Endothelial cell of umbilical vein (primary cell): ENCODE measurements around the gene MTTP. TPM values are rescaled to one million over a fixed set of nuclear protein-coding genes. Genes with fewer than 3 reads are reported as not detected.

Experiments used
- BruUV-seq: library from RNA; stranded (reverse); fragments of 400-500 nt; replicated peaks from 2 replicates; lab custom pipeline; 2021; lab: Mats Ljungman, UMichigan
- CTCF ChIA-PET: fragments of 300-600, 350-600 bp; sonication (Branson Sonifier 250); formaldehyde crosslinking; loops from one replicate; lab custom pipeline; 2021; ENCODE audit warnings: antibody characterized with exemption, inconsistent platforms; lab: Charles Lee
- POLR2A ChIA-PET: fragments of 300-600, 350-600 bp; sonication (Branson Sonifier 250); formaldehyde crosslinking; loops from one replicate; lab custom pipeline; 2021; ENCODE audit warnings: antibody characterized with exemption, inconsistent platforms; lab: Charles Lee
- DNase-seq: peaks from one replicate; pipeline ENCODE4 v3.0.0-alpha.2; 2011; ENCODE audit warnings: low read depth, low spot score
- FAIRE-seq: peaks from 2 replicates; lab custom pipeline; 2011; peaks lifted over from hg19 to GRCh38; lab: Jason Lieb, UNC
- H2AFZ ChIP-seq: 2 replicates; pipeline ENCODE4 v1.6.0; 2012; ENCODE audit warnings: low read depth, low read length, control low read depth, inconsistent platforms
- H3K27ac ChIP-seq: 2 replicates; pipeline ENCODE4 v1.5.1; 2011; ENCODE audit warnings: low read depth, mild to moderate bottlenecking, control low read depth, low read length, moderate library complexity; ENCODE audit not compliant: insufficient read depth
- H3K27me3 ChIP-seq, 2 experiments: 2 replicates each; pipeline versions ENCODE4 v1.6.0 to v1.6.1; 2011; ENCODE audit warnings: low read length in 2 of 2, mixed read lengths in 1 of 2; ENCODE audit not compliant: control insufficient read depth in 2 of 2, insufficient read depth in 2 of 2
- H3K36me3 ChIP-seq, 2 experiments: 2 replicates in 1 of 2; 3 replicates in 1 of 2; pipeline ENCODE4 v1.5.1; 2011; ENCODE audit warnings: low read length in 2 of 2, mild to moderate bottlenecking in 1 of 2, moderate library complexity in 1 of 2; ENCODE audit not compliant: control insufficient read depth in 2 of 2, insufficient read depth in 2 of 2; ENCODE audit errors: extremely low read depth in 1 of 2
- H3K4me1 ChIP-seq: 3 replicates; pipeline ENCODE4 v1.5.1; 2011; ENCODE audit warnings: mild to moderate bottlenecking, low read length; ENCODE audit not compliant: control insufficient read depth, insufficient read depth; ENCODE audit errors: extremely low read depth
- H3K4me2 ChIP-seq: 2 replicates; pipeline ENCODE4 v1.6.1; 2011; ENCODE audit warnings: low read length, control low read depth, mixed read lengths; ENCODE audit not compliant: insufficient read depth
- H3K4me3 ChIP-seq, 3 experiments: fragments of 200-600 bp in 1 of 3; sonication (generic), shearing (Covaris generic) in 1 of 3; replicated peaks in 1 of 3; 2 replicates each; pipeline ENCODE4 v1.5.1; 2011 to 2016; ENCODE audit warnings: control low read depth in 3 of 3, low read length in 3 of 3, mild to moderate bottlenecking in 2 of 3, inconsistent platforms in 1 of 3, low read depth in 1 of 3, moderate library complexity in 1 of 3; ENCODE audit not compliant: insufficient read depth in 1 of 3
- H3K79me2 ChIP-seq: 2 replicates; pipeline ENCODE4 v1.6.0; 2012; ENCODE audit warnings: low read length, inconsistent platforms; ENCODE audit not compliant: control insufficient read depth, insufficient read depth
- H3K9ac ChIP-seq: replicated peaks from 2 replicates; pipeline ENCODE3; 2011; ENCODE audit warnings: low read length, control low read depth; ENCODE audit not compliant: insufficient read depth; ENCODE audit errors: extremely low read depth
- H3K9me1 ChIP-seq: replicated peaks from 3 replicates; pipeline ENCODE4 v1.6.0; 2011; ENCODE audit warnings: mild to moderate bottlenecking, low read length; ENCODE audit not compliant: control insufficient read depth, insufficient read depth; ENCODE audit errors: extremely low read depth
- H3K9me3 ChIP-seq: replicated peaks from 2 replicates; pipeline ENCODE4 v1.5.1; 2012; ENCODE audit warnings: low read length, inconsistent platforms; ENCODE audit not compliant: control insufficient read depth, insufficient read depth
- H4K20me1 ChIP-seq: replicated peaks from 2 replicates; pipeline ENCODE3; 2011; ENCODE audit warnings: mild to moderate bottlenecking, low read length; ENCODE audit not compliant: control insufficient read depth, insufficient read depth; ENCODE audit errors: extremely low read depth
- CTCF ChIP-seq, 2 donors: IDR thresholded peaks; 1 replicate in 1 of 2; 2 replicates in 1 of 2; pipeline ENCODE4 v1.5.1; 2011; ENCODE audit warnings: low read length in 2 of 2, mild to moderate bottlenecking in 2 of 2, moderate library complexity in 2 of 2, control low read depth in 1 of 2, inconsistent platforms in 1 of 2, low read depth in 1 of 2; ENCODE audit not compliant: insufficient read depth in 1 of 2; ENCODE audit errors: extremely low read depth in 1 of 2
- EZH2 ChIP-seq: IDR thresholded peaks from 2 replicates; pipeline ENCODE4 v1.6.1; 2012; ENCODE audit warnings: borderline replicate concordance, low read depth, mild to moderate bottlenecking, moderate library complexity, low read length, inconsistent platforms; ENCODE audit not compliant: severe bottlenecking
- FOS ChIP-seq: IDR thresholded peaks from 2 replicates; pipeline ENCODE4 v1.6.1; 2011; ENCODE audit warnings: mild to moderate bottlenecking, low read length, moderate library complexity, borderline replicate concordance; ENCODE audit not compliant: insufficient read depth
- GATA2 ChIP-seq: IDR thresholded peaks from 2 replicates; pipeline ENCODE4 v1.7.0; 2011; ENCODE audit warnings: low read depth, mild to moderate bottlenecking, moderate library complexity, mixed read lengths, low read length; ENCODE audit not compliant: insufficient read length, insufficient read depth
- JUN ChIP-seq: IDR thresholded peaks from 2 replicates; pipeline ENCODE4 v1.6.1; 2011; ENCODE audit warnings: borderline replicate concordance, low read depth; ENCODE audit not compliant: insufficient read length, insufficient read depth
- MAX ChIP-seq: IDR thresholded peaks from 2 replicates; pipeline ENCODE4 v1.6.1; 2011; ENCODE audit not compliant: insufficient read depth, insufficient read length
- MYC ChIP-seq: IDR thresholded peaks from one replicate; pipeline ENCODE4 v1.6.1; 2011; ENCODE audit warnings: mild to moderate bottlenecking, low read depth, low read length
- POLR2A ChIP-seq: IDR thresholded peaks from 2 replicates; pipeline ENCODE4 v1.6.1; 2012; ENCODE audit warnings: low read depth, mild to moderate bottlenecking, control low read depth, low read length
- POLR2AphosphoS5 ChIP-seq: IDR thresholded peaks from 2 replicates; pipeline ENCODE4 v1.6.1; 2012; ENCODE audit warnings: low read depth, mild to moderate bottlenecking, control low read depth, low read length, moderate library complexity; ENCODE audit not compliant: insufficient read depth
- dilution Hi-C: fragments of 300-500 bp; cut with MboI; formaldehyde crosslinking; loops from one replicate; pipeline ENCODE4 v1.15.0; 2019; ENCODE audit warnings: low sequenced_read_pairs; ENCODE audit not compliant: extremely low pct_ligation_motif_present
- intact Hi-C: fragments of 100-400 bp; cut with micrococcal nuclease; formaldehyde crosslinking; loops from one replicate; pipeline ENCODE4 v1.10.0; 2022
- polyA plus RNA-seq, 4 experiments: library from polyadenylated mRNA; depleted of rRNA in 3 of 4; stranded (reverse) in 3 of 4; unstranded in 1 of 4; fragments of >200 nt; gene quantifications; 2 replicates each; pipeline versions ENCODE4 v1.2.1 to v1.2.3, GENCODE V29; 2011 to 2012; ENCODE audit warnings: missing spikeins in 1 of 4
- total RNA-seq: library from RNA; stranded (reverse); gene quantifications from 2 replicates; pipeline ENCODE4 v1.2.3, GENCODE V29; 2021

MTTP gene
- total and polyA plus RNA-seq, 2 donors (not counting 3 experiments of a cell fraction or from before 2014, with no cell fraction given) = not detected

GRCh38 chr4:99552872-99553271 is 21.8 kb upstream of the MTTP start:
- DNase-seq (no peak), FAIRE-seq (no peak)
- ChIA-PET POLR2A (no interaction called here), CTCF (interaction anchor here (1.1 kb wide), 2 partner anchors 8 to 11 kb away, joined by 3 read pairs; partner anchors contain the start of gene TRMT10A)
- Histone ChIP-seq H3K27me3 (no peaks in the 10 kb centered on the region), H3K79me2 (no peaks in the 10 kb centered on the region), H3K9me3 (no peaks in the 10 kb centered on the region), H3K4me1 (no peaks in the 10 kb centered on the region), H3K4me2 (no peak overlapping the region), H3K4me3 (no peak overlapping the region), H3K27ac (no peak overlapping the region), H3K36me3 (no peaks in the 10 kb centered on the region), H3K9me1 (no peaks in the 10 kb centered on the region), H3K9ac (no peak overlapping the region), H2AFZ (no peak overlapping the region), H4K20me1 (no peaks in the 10 kb centered on the region)
- intact Hi-C loops = no loop called here
- dilution Hi-C loops = no loop called here
- TF ChIP-seq POLR2AphosphoS5 (no peak), EZH2 (no peak), CTCF (IDR thresholded peaks at IDR 0.05; ENCODE audit: extremely low read depth in 1 of 2, insufficient read depth in 1 of 2, low read depth in 1 of 2, low read length in 2 of 2) (no peak), MYC (no peak), JUN (no peak), MAX (no peak), FOS (no peak), POLR2A (no peak), GATA2 (no peak)
- BruUV-seq = no TSS peak
